Measurements from ENCODE around the gene TMEM245. TPM values are rescaled to one million over a fixed set of nuclear protein-coding genes. Genes with fewer than 3 reads are reported as not detected.

TMEM245 gene
- total RNA-seq, 2 experiments from 2014 or later = 33.3 TPM

- Mint-ChIP-seq H3K36me3 (ENCODE audit: low read depth) (peaks cover 13% of the 10 kb centered on the region), H3K27ac (no peak overlapping the region), H3K4me3 (no peak overlapping the region), H3K4me1 (no peaks in the 10 kb centered on the region), H3K9me3 (no peaks in the 10 kb centered on the region), H3K27me3 (no peaks in the 10 kb centered on the region)
- ChIA-PET POLR2A (no interaction called here), CTCF (interaction anchor here (1.2 kb wide), 1 partner anchor 14 kb away, joined by 3 read pairs; no protein-coding TSS in a partner anchor)
- no peak for DNase-seq
These were observed 151.8 kb downstream of the TMEM245 start for GRCh38 chr9:108967916-108968315.

Other genes with a start within 250 kb of the TMEM245 start
- gene ELP1, start 185.8 kb downstream of the TMEM245 start, total RNA-seq = 10 to 100 TPM; 19.9 to 21.6 TPM
- gene ABITRAM, start 185.5 kb downstream of the TMEM245 start, total RNA-seq = 10 to 100 TPM; 10.0 to 10.1 TPM
- 10 to 100 TPM; 13.2 to 13.3 TPM for gene CTNNAL1, start 106.4 kb downstream of the TMEM245 start, total RNA-seq
- not detected for gene FRRS1L, start 47.3 kb upstream of the TMEM245 start, total RNA-seq
- gene EPB41L4B, start 201.1 kb upstream of the TMEM245 start, total RNA-seq = under 1 TPM; 0.08 to 0.18 TPM